ENCODE data around the gene RBM43. TPM values are rescaled to one million over a fixed set of nuclear protein-coding genes. Genes with fewer than 3 reads are reported as not detected.

Gene RBM43
- total and polyA plus RNA-seq, 9 of the 15 experiments (the other 6 are each of a cell fraction or from before 2014, with no cell fraction given) = 1.3 to 6.9 (median 3.8) TPM

DNA sequence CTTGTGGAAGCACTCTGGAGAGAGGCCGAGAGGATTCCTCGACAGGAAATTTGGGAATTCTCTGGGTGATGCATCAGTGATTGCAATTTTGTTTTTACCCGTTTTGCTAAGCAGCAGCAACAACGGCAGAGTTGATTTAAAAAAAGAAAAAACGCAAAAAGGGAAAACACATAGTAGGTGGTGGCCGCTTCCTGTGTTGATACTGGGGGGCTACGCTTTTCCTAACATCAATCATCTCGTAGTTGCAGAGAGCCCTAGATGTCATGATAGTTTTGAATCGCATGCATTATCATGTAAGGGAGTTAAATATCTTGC, 271 bp upstream of the RBM43 start (continued):
- no peak for TF ChIP-seq TSHZ1 (CRISPR knock-in tag; IDR thresholded peaks at IDR 0.05)
- TF ChIP-seq U2AF2 (optimal IDR thresholded peaks at IDR 0.05; ENCODE audit: low read depth, low read length) = no peak
- TF ChIP-seq MYNN (IDR thresholded peaks at IDR 0.05) = no peak
- TF ChIP-seq MYNN (CRISPR knock-in tag; IDR thresholded peaks at IDR 0.05) = no peak
- no peak for TF ChIP-seq THAP7 (CRISPR knock-in tag; IDR thresholded peaks at IDR 0.05)
- no peak for TF ChIP-seq ZNF347 (CRISPR knock-in tag; IDR thresholded peaks at IDR 0.05; ENCODE audit: low read depth)
- no peak for TF ChIP-seq ZNF79 (CRISPR knock-in tag; IDR thresholded peaks at IDR 0.05; ENCODE audit: low read depth)
- TF ChIP-seq ZNF165 (CRISPR knock-in tag; IDR thresholded peaks at IDR 0.05; ENCODE audit: borderline replicate concordance) = no peak
- TF ChIP-seq KAT2B (IDR thresholded peaks at IDR 0.05; ENCODE audit: low read depth, low read length) = no peak
- TF ChIP-seq C11orf30 (IDR thresholded peaks at IDR 0.05; ENCODE audit: low read depth) = no peak
- 0 out of 4 replicates have a peak, but pooled peaks of 1 of the 2 experiments have one; percentile 18 for TF ChIP-seq MLLT1 (IDR thresholded peaks at IDR 0.05)
- no peak for TF ChIP-seq PHTF2 (CRISPR knock-in tag; IDR thresholded peaks at IDR 0.05)
- TF ChIP-seq MAFF (IDR thresholded peaks at IDR 0.05; ENCODE audit: low read length) = no peak
- no peak for TF ChIP-seq SMAD4 (CRISPR knock-in tag; conservative IDR thresholded peaks at IDR 0.05)
- no peak for TF ChIP-seq ZNF274 (IDR thresholded peaks at IDR 0.05; ENCODE audit: borderline replicate concordance, low read depth, low read length)
- TF ChIP-seq SMARCC2 (IDR thresholded peaks at IDR 0.05; ENCODE audit: low read depth) = no peak
- TF ChIP-seq, protein P1, sequence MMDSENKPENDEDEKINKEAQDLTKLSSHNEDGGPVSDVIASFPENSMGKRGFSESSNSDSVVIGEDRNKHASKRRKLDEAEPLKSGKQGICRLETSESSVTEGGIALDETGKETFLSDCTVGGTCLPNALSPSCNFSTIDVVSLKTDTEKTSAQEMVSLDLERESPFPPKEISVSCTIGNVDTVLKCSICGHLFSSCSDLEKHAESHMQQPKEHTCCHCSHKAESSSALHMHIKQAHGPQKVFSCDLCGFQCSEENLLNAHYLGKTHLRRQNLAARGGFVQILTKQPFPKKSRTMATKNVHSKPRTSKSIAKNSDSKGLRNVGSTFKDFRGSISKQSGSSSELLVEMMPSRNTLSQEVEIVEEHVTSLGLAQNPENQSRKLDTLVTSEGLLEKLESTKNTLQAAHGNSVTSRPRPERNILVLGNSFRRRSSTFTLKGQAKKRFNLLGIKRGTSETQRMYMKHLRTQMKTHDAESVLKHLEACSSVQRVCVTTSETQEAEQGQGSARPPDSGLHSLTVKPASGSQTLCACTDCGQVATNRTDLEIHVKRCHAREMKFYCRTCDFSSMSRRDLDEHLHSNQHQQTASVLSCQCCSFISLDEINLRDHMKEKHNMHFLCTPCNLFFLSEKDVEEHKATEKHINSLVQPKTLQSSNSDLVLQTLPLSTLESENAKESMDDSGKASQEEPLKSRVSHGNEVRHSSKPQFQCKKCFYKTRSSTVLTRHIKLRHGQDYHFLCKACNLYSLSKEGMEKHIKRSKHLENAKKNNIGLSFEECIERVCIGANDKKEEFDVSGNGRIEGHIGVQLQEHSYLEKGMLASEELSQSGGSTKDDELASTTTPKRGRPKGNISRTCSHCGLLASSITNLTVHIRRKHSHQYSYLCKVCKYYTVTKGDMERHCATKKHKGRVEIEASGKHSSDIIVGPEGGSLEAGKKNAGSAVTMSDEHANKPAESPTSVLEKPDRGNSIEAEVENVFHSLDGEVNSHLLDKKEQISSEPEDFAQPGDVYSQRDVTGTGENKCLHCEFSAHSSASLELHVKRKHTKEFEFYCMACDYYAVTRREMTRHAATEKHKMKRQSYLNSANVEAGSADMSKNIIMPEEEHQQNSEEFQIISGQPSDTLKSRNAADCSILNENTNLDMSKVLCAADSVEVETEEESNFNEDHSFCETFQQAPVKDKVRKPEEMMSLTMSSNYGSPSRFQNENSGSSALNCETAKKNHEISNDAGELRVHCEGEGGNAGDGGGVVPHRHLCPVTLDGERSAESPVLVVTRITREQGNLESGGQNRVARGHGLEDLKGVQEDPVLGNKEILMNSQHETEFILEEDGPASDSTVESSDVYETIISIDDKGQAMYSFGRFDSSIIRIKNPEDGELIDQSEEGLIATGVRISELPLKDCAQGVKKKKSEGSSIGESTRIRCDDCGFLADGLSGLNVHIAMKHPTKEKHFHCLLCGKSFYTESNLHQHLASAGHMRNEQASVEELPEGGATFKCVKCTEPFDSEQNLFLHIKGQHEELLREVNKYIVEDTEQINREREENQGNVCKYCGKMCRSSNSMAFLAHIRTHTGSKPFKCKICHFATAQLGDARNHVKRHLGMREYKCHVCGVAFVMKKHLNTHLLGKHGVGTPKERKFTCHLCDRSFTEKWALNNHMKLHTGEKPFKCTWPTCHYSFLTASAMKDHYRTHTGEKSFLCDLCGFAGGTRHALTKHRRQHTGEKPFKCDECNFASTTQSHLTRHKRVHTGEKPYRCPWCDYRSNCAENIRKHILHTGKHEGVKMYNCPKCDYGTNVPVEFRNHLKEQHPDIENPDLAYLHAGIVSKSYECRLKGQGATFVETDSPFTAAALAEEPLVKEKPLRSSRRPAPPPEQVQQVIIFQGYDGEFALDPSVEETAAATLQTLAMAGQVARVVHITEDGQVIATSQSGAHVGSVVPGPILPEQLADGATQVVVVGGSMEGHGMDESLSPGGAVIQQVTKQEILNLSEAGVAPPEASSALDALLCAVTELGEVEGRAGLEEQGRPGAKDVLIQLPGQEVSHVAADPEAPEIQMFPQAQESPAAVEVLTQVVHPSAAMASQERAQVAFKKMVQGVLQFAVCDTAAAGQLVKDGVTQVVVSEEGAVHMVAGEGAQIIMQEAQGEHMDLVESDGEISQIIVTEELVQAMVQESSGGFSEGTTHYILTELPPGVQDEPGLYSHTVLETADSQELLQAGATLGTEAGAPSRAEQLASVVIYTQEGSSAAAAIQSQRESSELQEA (IDR thresholded peaks at IDR 0.05; ENCODE audit: low read depth) = 0 out of 2 replicates have a peak, but pooled peaks have one; percentile 72

Measured in K562 (cell line).